ENCODE data around the gene HNRNPL.

GRCh38 chr19:38840583-38840968 lies 9.2 kb downstream of the HNRNPL start:
- TF ChIP-seq, protein P1, sequence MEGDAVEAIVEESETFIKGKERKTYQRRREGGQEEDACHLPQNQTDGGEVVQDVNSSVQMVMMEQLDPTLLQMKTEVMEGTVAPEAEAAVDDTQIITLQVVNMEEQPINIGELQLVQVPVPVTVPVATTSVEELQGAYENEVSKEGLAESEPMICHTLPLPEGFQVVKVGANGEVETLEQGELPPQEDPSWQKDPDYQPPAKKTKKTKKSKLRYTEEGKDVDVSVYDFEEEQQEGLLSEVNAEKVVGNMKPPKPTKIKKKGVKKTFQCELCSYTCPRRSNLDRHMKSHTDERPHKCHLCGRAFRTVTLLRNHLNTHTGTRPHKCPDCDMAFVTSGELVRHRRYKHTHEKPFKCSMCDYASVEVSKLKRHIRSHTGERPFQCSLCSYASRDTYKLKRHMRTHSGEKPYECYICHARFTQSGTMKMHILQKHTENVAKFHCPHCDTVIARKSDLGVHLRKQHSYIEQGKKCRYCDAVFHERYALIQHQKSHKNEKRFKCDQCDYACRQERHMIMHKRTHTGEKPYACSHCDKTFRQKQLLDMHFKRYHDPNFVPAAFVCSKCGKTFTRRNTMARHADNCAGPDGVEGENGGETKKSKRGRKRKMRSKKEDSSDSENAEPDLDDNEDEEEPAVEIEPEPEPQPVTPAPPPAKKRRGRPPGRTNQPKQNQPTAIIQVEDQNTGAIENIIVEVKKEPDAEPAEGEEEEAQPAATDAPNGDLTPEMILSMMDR (IDR thresholded peaks at IDR 0.05): no peak
- no peak for TF ChIP-seq POLR2A (IDR thresholded peaks at IDR 0.05)

Data from tibial nerve (tissue), 3 donors.